GM12878 (cell line): ENCODE measurements around the gene PTMA. TPM values are rescaled to one million over a fixed set of nuclear protein-coding genes. Genes with fewer than 3 reads are reported as not detected.

Experiments
- BHLHE40 ChIP-seq, 2 experiments: fragments of 450-650 bp in 1 of 2; IDR thresholded peaks; 2 replicates each; pipeline ENCODE4 v1.6.1; 2011 to 2017; ENCODE audit warnings: low read depth in 2 of 2, borderline replicate concordance in 1 of 2, improper control_type of control experiment in 1 of 2, low read length in 1 of 2, mild to moderate bottlenecking in 1 of 2
- CREB1 ChIP-seq: IDR thresholded peaks from 2 replicates; pipeline ENCODE4 v1.6.1; 2012; ENCODE audit warnings: low read depth, mild to moderate bottlenecking, inconsistent platforms
- FOS ChIP-seq: IDR thresholded peaks from 3 replicates; pipeline ENCODE4 v1.6.1; 2011; ENCODE audit warnings: borderline replicate concordance; ENCODE audit not compliant: insufficient read length; ENCODE audit errors: extremely low read depth
- HDGF ChIP-seq: fragments of 450-650 bp; IDR thresholded peaks from 2 replicates; pipeline ENCODE4 v1.6.1; 2016; ENCODE audit warnings: antibody characterized with exemption
- PAX5 ChIP-seq: IDR thresholded peaks from 2 replicates; pipeline ENCODE4 v1.6.1; 2011; ENCODE audit warnings: low read depth, low read length, borderline replicate concordance
- RELA ChIP-seq: fragments of 450-650 bp; IDR thresholded peaks from 2 replicates; pipeline ENCODE4 v1.8.0; 2014; ENCODE audit warnings: borderline replicate concordance; ENCODE audit not compliant: partially characterized antibody
- REST ChIP-seq: IDR thresholded peaks from 2 replicates; pipeline ENCODE4 v1.6.1; 2012; ENCODE audit warnings: mild to moderate bottlenecking, low read depth, low read length
- polyA plus RNA-seq, 11 experiments: library from polyadenylated mRNA; depleted of rRNA in 4 of 11; unstranded in 6 of 11; stranded (reverse) in 5 of 11; fragments of >200 nt; fragmentation: Nextera tagmentation in 4 of 11; fragmentation: Illumina TruSeq in 1 of 11; extraction: Ambion mirVana in 4 of 11; extraction: Trizol in 1 of 11; gene quantifications; 1 replicate in 1 of 11; 2 replicates in 10 of 11; pipeline versions ENCODE4 v1.2.1 to v1.2.3, GENCODE V29; 2011 to 2016; ENCODE audit warnings: inconsistent platforms in 2 of 11, missing spikeins in 2 of 11, low read depth in 1 of 11
- total RNA-seq, 4 experiments: library from RNA; depleted of rRNA in 3 of 4; stranded (reverse); fragments of >200 nt in 3 of 4; fragmentation: Illumina TruSeq in 1 of 4; extraction: Trizol in 1 of 4; gene quantifications; 2 replicates each; pipeline versions ENCODE4 v1.2.1 to v1.2.3, GENCODE V29; 2013 to 2021

Gene PTMA
- total and polyA plus RNA-seq, 10 of the 15 experiments (the other 5 are each of a cell fraction or from before 2014, with no cell fraction given): 1,144 to 5,018 (median 3,464) TPM

GRCh38 chr2:231663458-231664212, 44.7 kb upstream of the PTMA start (continued):
- TF ChIP-seq REST (no peak), BHLHE40 (IDR thresholded peaks at IDR 0.05; ENCODE audit: borderline replicate concordance in 1 of 2, low read depth in 2 of 2, low read length in 1 of 2) (peak in 1 of 2 experiments; percentile 41; a peak in 1 of 4 replicates), CREB1 (no peak), RELA (no peak), FOS (no peak), PAX5 (peak; percentile 54; the same call in 1 of the 2 replicates), HDGF (peak; percentile 96)
- TF ChIP-seq, all 136 proteins: peak for 15
